ENCODE data around the gene ADAM17.

The ADAM17 gene

GRCh38 chr2:9466147-9466683 is 89.4 kb downstream of the ADAM17 start:
- no peak for DNase-seq

DNA sequence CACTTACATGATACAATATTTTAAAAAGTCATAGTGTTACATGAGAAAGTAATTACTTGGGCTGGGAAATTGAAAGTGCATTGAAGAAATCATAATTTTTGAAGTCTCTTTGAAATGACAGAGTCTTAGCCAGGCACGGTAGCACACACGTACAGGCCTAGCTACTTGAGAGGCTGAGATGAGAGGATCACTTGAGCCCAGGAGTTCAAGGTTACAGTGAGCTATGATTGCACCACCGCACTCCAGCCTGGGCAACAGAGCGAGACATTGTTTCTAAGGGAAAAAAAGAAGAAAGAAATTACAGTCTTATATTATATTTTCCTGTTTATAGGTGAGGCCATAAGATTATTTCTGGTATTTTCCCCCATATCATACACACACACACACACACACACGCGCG is 90.5 kb downstream of the ADAM17 start:
- no peak for DNase-seq

DNA sequence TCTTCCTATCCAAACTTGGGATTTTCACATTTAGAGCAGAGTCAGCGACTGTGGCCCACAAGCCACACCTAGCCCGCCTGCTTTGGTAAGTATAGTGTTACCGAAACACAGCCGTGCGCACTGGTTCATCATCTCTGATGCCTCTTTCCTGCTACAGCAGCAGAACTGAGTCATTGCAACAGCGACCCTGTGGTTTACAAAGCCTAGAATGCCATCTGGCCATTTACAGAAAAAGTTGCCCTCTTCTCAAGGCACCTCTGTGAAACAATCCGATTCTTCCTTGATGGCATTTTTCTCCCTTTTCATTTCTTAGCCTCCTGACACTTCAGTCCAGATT is 92.0 kb downstream of the ADAM17 start:
- no peak for DNase-seq

GRCh38 chr2:9462886-9463697 is 92.5 kb downstream of the ADAM17 start:
- DNase-seq: no peak

- DNase-seq: no peak
Measured at GRCh38 chr2:9462313-9462712, 93.3 kb downstream of the ADAM17 start.

- no peak for DNase-seq
Measured at GRCh38 chr2:9461079-9461478, 94.6 kb downstream of the ADAM17 start.

DNA sequence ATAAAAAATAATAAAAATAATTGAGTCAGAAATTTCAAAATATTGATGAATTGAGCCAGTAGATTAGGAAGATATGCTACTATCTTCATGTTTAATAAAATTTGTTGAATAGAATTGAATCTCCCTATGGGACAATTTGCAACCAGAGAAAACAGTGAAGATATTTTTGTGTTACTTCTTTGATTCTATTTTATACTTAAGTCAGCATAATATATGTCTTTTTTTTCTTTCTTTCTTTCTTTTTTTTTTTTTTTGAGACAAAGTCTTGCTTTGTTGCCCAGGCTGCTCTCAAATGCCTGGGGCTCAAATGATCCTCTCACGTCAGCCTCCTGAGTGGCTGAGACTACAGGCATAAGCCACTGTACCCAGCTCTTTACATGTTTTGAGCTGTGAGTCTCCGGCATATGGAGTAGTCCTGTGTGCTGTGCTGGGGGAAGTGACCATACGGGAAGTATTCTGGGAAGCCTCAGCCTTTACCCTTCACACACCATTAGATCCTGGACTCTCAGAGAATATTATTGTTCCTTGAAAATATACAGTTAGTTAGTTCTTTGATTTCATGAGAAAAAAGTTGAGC is 95.1 kb downstream of the ADAM17 start:
- no peak for DNase-seq

GRCh38 chr2:9451231-9451630 is 104.4 kb downstream of the ADAM17 start:
- no peak for DNase-seq

GRCh38 chr2:9445089-9445488 is 110.5 kb downstream of the ADAM17 start:
- DNase-seq: no peak

DNA sequence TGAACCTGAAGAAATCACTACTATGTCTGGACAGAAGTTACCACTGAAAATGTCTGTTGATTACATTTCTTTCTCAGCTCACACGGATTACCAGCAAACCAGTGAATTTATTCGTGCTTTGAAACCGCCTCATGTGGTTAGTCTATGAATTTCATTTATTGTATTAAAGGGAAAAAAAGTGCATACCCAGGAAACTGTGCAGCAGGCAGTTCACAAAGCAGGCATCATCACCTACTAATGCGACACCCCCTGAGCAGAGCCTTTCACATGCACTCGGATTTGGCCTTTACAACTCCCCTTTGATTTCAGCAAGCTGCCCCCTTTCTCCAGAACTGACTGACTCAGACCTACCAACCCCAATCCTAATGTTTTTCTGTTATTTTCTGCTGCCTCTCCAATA is 112.1 kb downstream of the ADAM17 start:
- no peak for DNase-seq

DNA sequence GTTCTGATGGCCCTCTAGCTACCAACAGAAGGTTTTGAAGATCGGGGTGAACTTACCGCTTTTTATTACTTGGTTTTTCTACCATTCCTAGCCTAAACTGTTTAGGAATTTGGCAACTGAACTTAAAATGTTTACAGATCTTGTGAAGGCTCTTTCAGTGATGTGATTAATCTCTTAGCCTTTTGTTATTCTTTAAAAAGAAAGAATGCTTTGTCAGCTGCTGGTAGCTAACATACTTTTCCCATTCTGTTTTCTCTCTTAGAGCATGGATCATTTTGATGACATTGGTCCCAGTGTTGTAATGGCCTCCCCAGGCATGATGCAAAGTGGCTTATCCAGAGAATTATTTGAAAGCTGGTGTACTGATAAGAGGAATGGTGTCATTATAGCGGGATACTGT is 114.1 kb downstream of the ADAM17 start:
- no peak for DNase-seq

DNA sequence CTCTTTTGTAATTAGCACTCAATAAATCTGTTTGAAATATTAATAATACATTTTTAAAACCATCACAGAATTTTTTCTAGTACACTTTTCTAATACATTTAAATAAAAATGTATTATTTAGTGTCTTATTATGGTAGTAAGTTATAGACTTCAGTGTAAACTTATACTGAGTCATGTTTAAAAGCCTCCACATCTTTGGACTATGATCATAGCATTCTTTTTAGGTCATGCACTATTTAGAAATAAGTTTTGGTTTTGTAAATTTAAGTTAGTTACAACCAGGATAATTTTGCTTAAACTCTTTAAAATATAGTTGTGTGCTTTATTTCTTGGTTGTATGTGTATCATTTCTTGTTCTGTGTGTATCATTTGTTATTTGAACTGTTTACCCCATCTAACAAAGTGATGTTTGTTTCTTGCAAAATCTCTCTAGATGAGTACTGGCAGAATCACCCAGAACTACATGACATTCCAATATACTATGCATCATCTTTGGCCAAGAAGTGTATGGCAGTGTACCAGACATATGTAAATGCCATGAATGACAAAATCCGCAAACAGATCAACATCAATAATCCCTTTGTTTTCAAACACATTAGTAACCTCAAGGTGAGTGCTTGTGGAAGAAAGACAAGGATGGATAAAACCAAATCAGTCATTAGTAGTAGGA is 115.4 kb downstream of the ADAM17 start:
- DNase-seq: no peak

DNA sequence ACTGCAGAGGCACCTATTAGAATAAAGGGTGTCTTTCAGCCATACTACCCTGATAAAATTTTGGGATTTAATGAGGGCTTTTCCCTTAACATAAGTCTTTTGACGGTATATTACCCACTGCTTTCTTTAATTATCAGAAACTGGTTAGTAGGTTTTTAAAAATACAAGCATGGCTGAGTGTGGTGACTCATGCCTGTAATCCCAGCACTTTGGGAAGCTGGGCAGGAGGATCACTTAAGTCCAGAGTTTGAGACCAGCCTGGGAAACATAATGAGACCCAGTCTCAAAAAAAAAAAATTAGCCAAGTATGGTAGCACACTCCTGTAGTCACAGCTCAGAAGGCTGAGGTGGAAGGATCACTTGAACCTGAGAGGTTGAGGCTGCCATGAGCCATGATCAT is 116.1 kb downstream of the ADAM17 start:
- DNase-seq: no peak
